HG03460 (cell line): ENCODE data around the gene GHRL.

Experiments
- ATAC-seq: cut with Tn5 transposase; IDR thresholded peaks from one replicate; pipeline ENCODE4 v1.9.1; 2021; ENCODE audit not compliant: unreplicated experiment

Gene GHRL

DNA sequence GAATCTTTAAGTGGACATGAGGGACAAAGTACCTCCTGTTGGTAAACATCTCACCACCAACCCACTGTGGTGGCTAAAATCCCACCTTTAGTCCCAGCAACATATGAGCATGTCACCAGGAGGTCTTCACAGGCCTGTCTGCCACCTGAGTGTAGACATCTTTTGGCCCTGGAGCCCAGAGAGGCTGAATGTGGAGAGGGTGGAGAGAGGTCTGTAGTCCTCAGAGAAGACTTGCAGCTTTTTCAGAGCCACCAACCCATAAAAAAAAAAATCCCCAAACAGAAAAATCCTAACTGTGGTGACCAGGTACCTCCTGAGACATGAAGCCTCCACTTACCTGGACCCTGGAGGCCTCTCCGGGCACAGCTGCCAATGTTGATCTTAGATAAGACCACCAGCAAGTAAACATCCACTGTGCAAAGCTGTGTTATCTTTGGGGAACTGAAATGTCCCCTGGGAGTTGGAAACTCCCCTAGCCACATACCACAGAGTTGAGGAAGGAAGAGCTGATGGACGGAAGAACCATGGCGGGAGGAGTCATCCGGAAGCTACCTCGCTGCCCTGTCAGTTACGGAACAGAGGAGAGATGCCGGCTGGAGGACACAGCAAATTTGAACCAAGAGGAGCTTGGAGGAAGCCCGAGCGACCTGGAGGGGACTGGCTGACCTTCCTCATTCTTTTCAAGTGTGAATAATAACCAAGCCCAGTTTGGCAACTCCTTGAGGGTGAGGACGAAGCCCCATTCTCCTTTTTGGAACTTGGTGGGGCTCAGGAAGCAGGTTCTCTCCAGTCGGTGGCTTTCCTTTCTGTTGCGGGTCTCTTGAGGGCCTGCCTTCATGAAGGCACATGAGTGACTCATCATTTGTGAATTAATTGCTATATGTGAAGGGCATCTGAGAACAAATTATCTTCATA is at the start of gene GHRL:
TSS of gene GHRL (minus strand) at position 443 of the 915 bp plus-strand sequence. CDS start 2,767 bp downstream, outside the sequence.
- peak; percentile 78 for ATAC-seq

DNA sequence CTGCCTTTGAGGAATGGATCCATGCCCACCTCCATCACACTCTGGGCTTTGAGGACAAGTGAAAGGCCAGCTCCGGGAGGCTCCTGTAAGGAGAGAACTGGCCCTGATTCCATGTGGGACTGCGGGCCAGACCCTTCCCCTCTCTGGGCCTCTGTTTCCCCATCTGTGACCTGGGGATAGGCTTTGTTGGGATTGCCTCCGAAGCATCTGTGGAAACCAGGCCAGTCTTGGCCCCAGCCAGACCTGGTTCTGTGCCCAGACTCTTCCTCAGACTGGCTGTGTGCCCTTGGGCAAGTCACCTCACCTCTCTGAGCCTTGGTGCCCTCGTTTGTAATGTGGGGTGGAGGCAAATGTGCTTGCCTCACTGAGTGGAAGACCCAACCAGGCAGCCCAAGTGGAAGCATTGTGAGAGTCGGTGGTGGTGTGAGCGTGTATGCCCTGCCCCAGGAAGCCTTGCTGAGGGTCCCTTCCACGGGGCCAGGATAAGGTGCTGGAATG is 49.2 kb upstream of the GHRL start:
- ATAC-seq = no peak

- no peak for ATAC-seq
Measured at GRCh38 chr3:10340476-10340875, 47.7 kb upstream of the GHRL start.

DNA sequence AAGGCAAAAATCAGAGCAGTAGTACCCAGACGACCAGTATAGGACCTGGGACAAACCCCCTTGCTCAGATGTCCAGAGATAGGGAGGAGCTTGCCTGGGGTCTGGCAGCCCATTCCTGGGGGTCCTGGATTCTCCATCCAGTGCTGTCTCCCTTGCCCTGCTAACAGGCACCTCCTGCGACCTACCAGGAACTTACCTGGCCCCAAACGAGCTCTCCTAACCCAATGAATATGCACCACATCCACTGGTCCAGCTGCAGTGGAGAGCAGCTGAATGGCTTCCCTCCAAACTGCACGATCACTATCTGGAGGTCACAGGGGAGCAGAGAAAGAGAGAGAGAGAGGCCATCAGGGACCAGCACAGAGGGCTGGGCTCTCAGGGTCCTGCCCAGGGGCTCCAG is 47.3 kb upstream of the GHRL start:
- no peak for ATAC-seq

DNA sequence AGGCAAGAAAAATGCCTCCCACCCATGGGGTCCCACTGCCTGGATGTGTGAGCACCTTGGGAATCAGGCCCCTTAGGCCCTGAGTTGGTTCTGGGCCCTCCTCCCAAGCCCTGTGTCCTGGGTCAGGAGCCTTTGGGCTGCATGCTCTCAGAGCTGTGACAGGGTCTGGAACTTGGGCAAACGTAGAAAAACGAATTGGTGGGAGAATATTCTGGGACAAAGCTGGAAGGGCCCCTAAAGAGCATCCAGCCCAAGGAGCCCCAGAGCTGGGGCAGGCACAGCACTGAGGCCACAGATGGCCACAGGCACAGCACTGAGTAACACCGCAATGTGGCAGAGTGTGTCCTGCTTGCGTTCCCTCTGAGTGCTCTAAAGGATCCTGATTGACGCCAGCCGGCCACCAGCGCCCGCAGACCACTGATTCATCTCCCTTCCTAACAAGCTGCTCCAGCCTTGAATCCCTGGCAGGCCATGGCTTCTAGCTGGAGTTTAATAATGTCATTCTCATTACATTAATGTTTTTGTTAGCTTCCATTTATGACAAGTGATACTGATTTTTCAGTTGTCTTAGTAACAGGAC is 46.7 kb upstream of the GHRL start:
- ATAC-seq = no peak

- ATAC-seq = no peak
Measured at GRCh38 chr3:10338591-10339353, 46.0 kb upstream of the GHRL start.

DNA sequence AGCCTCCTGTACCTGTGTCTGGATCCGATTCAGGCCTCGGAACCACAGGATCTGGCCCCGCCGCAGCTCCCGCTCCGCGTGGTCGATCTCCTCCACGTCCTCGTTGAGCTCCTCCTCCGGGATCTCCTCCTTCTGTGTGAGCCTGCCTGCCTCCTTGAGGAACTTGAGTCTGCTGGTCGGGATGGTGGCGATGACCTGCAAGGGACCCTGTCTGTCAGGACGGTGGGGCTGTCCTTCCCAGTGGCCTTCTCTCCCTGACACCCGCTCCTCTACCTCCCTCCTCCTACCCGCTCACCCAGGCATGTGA is 45.4 kb upstream of the GHRL start:
- no peak for ATAC-seq

- no peak for ATAC-seq
Measured at GRCh38 chr3:10337323-10338163, 44.8 kb upstream of the GHRL start.

DNA sequence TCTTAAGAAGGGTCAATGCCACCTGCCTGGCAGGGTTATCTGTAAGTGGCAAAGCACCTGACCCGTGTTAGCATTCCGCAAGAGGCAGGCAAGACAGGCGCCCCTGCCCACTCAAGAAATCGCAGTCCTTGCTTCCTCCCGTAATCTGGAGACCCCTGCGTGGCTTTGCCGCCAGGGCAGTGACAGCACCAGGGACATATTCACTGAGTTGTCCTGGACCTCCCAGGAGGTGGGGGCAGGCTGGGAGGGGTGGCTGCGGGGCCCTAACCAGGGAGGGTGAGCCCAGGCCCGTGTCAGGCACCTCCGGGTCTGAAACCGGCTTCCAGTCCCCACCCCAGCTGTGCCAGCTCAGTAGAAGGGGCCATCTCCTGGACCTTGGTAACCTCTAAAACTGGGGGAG is 44.0 kb upstream of the GHRL start:
- no peak for ATAC-seq

GRCh38 chr3:10335871-10336622 is 43.3 kb upstream of the GHRL start:
- ATAC-seq = no peak

DNA sequence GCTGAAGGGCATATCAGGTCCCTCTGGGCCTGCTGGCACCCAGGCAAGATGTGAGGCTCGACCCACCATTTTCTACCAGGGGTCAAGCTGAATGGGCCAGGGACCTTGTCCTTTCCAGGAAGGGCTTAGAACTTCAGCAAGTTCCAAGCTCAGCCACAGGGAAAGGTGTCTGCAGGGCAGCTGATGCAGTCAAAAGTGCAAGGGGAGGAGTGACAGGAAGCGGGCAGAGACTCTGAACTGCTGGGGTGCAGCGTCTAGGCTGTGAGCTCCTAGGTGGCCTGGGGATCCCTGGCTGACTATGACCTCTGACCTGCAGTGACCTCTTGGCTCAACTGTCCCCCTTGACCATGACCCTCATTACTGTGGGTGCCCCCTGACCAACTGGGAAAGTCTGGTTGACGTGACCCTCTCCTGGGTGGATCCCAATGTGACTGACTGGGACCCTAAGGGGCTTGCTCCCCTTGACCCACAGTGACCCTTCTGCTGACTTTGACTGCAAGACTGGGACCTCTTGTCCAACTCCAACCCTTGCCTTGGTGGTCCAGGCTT is 42.5 kb upstream of the GHRL start:
- no peak for ATAC-seq

DNA sequence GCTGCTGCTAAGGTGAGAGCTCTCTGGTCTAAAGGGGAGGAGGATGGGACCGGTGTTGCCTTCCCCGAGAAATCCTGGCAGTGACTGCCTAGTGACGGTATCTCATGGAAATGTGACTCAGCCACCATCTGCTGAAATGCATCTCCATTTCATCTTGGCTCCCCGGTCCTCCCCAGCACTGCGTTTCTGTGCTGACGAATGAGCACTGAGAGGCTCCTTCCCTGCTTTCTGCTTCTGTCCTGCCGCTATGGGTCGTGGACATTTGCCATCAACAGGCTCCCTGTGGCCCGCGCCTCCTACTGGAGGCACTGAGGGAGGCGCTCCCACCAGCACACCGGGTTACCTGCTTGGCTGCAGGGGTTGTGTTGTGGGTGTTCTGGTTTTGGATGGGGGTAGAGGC is 41.7 kb upstream of the GHRL start:
- no peak for ATAC-seq

DNA sequence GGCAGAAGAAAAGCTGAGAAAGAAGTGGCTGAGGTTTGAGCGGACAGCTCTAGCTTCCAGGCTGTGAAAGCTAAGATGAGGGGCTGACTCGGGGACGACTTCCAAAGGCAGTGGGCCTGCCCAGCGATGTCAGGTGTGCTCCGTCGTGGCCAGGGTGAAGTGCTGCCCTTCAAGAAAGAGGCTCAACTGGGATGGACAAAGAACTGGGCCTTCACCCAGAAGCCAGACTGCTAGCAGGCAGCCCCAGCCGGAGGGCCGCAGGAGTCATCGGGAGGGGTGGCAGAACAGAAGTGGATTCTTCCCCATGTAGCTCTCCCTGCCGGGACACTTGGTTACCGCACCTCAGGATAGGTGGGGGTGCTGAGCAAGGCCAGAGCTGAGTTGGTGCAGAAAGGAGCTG is 41.3 kb upstream of the GHRL start:
- no peak for ATAC-seq

- ATAC-seq = no peak
Measured at GRCh38 chr3:10333349-10333650, 40.6 kb upstream of the GHRL start.

- ATAC-seq = no peak
Measured at GRCh38 chr3:10332481-10333348, 40.0 kb upstream of the GHRL start.

GRCh38 chr3:10331320-10331719 is 38.6 kb upstream of the GHRL start:
- no peak for ATAC-seq

- no peak for ATAC-seq
Measured at GRCh38 chr3:10330319-10330718, 37.6 kb upstream of the GHRL start.

- ATAC-seq = no peak
Measured at GRCh38 chr3:10329495-10330015, 36.8 kb upstream of the GHRL start.
